CD14-positive monocyte (primary cell): ENCODE results near the gene TGFB1I1. TPM values are rescaled to one million over a fixed set of nuclear protein-coding genes. Genes with fewer than 3 reads are reported as not detected.

Experiments used
- DNase-seq, 3 donors: peaks; one replicate each; pipeline ENCODE4 v3.0.0-alpha.2; 2011 to 2022
- H2AFZ ChIP-seq: 2 replicates; pipeline ENCODE4 v1.6.0; 2012; ENCODE audit warnings: mild to moderate bottlenecking, low read depth, low read length, inconsistent platforms; ENCODE audit not compliant: insufficient read depth, poor library complexity, severe bottlenecking
- H3K27ac ChIP-seq, 2 donors: 1 replicate in 1 of 2; 2 replicates in 1 of 2; pipeline ENCODE4 v1.5.1; 2012 to 2013; ENCODE audit warnings: low read length in 2 of 2, control low read depth in 1 of 2, inconsistent platforms in 1 of 2, low read depth in 1 of 2, mild to moderate bottlenecking in 1 of 2
- H3K27me3 ChIP-seq, 2 donors: one replicate each; pipeline versions ENCODE4 v1.6.0 to v1.6.1; 2011 to 2013; ENCODE audit warnings: low read length in 2 of 2; ENCODE audit not compliant: control insufficient read depth in 2 of 2, insufficient read depth in 2 of 2
- H3K36me3 ChIP-seq, 2 donors: replicated peaks in 1 of 2; 1 replicate in 1 of 2; 2 replicates in 1 of 2; pipeline versions ENCODE4 v1.5.1 to v1.6.1; 2012 to 2013; ENCODE audit warnings: low read length in 2 of 2, control low read depth in 1 of 2, inconsistent platforms in 1 of 2, mild to moderate bottlenecking in 1 of 2; ENCODE audit not compliant: insufficient read depth in 2 of 2, control insufficient read depth in 1 of 2
- H3K4me1 ChIP-seq, 2 donors: 1 replicate in 1 of 2; 2 replicates in 1 of 2; pipeline versions ENCODE4 v1.5.1 to v1.6.1; 2012 to 2013; ENCODE audit warnings: low read length in 2 of 2, control low read depth in 1 of 2, inconsistent platforms in 1 of 2, mild to moderate bottlenecking in 1 of 2, moderate library complexity in 1 of 2; ENCODE audit not compliant: insufficient read depth in 2 of 2, control insufficient read depth in 1 of 2
- H3K4me2 ChIP-seq: replicated peaks from 2 replicates; pipeline ENCODE3; 2012; ENCODE audit warnings: low read length, moderate library complexity, mild to moderate bottlenecking; ENCODE audit not compliant: poor library complexity, severe bottlenecking; ENCODE audit errors: extremely low read depth
- H3K4me3 ChIP-seq, 3 experiments: fragments of 200-600 bp in 1 of 3; sonication (generic) in 1 of 3; replicated peaks in 1 of 3; 1 replicate in 2 of 3; 2 replicates in 1 of 3; pipeline ENCODE4 v1.5.1; 2011 to 2013; ENCODE audit warnings: low read length in 3 of 3, mild to moderate bottlenecking in 3 of 3, control low read depth in 2 of 3, low read depth in 2 of 3, inconsistent platforms in 1 of 3, moderate library complexity in 1 of 3
- H3K79me2 ChIP-seq: 2 replicates; pipeline ENCODE4 v1.6.0; 2012; ENCODE audit warnings: mild to moderate bottlenecking, control low read depth, inconsistent platforms, low read length, moderate library complexity; ENCODE audit not compliant: insufficient read depth
- H3K9ac ChIP-seq: 2 replicates; pipeline ENCODE4 v1.6.0; 2017; ENCODE audit warnings: low read length, mild to moderate bottlenecking; ENCODE audit not compliant: insufficient read depth, poor library complexity, severe bottlenecking
- H3K9me3 ChIP-seq, 2 donors: replicated peaks in 1 of 2; 1 replicate in 1 of 2; 2 replicates in 1 of 2; pipeline versions ENCODE4 v1.5.1 to v1.6.1; 2012 to 2013; ENCODE audit warnings: low read length in 2 of 2, control low read depth in 1 of 2; ENCODE audit not compliant: control insufficient read depth in 1 of 2, insufficient read depth in 1 of 2
- H4K20me1 ChIP-seq: 2 replicates; pipeline ENCODE4 v1.6.0; 2012; ENCODE audit warnings: mild to moderate bottlenecking, low read length, control low read depth, moderate library complexity; ENCODE audit not compliant: insufficient read depth
- H3K27ac Mint-ChIP-seq, 7 donors: one replicate each; pipeline ENCODE4 v1.8.0; 2020; ENCODE audit warnings: mild to moderate bottlenecking in 7 of 7, mixed read lengths in 7 of 7, moderate library complexity in 6 of 7, inconsistent platforms in 2 of 7
- H3K27me3 Mint-ChIP-seq, 3 donors: one replicate each; pipeline ENCODE4 v1.8.0; 2021 to 2022; ENCODE audit warnings: low read depth in 3 of 3, mild to moderate bottlenecking in 3 of 3, mixed read lengths in 3 of 3, moderate library complexity in 3 of 3, inconsistent platforms in 1 of 3
- H3K36me3 Mint-ChIP-seq, 2 donors: one replicate each; pipeline ENCODE4 v1.8.0; 2020; ENCODE audit warnings: mixed read lengths in 2 of 2, inconsistent platforms in 1 of 2, mild to moderate bottlenecking in 1 of 2
- H3K4me1 Mint-ChIP-seq: one replicate; pipeline ENCODE4 v1.8.0; 2020; ENCODE audit warnings: mild to moderate bottlenecking, mixed read lengths
- H3K4me3 Mint-ChIP-seq, 2 donors: one replicate each; pipeline ENCODE4 v1.8.0; 2020; ENCODE audit warnings: mild to moderate bottlenecking in 2 of 2, mixed read lengths in 2 of 2, moderate library complexity in 1 of 2
- H3K9me3 Mint-ChIP-seq, 7 donors: one replicate each; pipeline ENCODE4 v1.8.0; 2020 to 2022; ENCODE audit warnings: mixed read lengths in 7 of 7, mild to moderate bottlenecking in 6 of 7, moderate library complexity in 6 of 7, inconsistent platforms in 2 of 7
- CTCF ChIP-seq: fragments of 200-600 bp; IDR thresholded peaks from one replicate; pipeline ENCODE4 v1.8.0; 2022; ENCODE audit warnings: antibody characterized with exemption, mild to moderate bottlenecking
- WGBS: methylation state at CpG from one replicate; pipeline ENCODE4 v1.1.5; 2013; ENCODE audit warnings: missing lambda C conversion rate; ENCODE audit not compliant: insufficient coverage; 5-methylcytosine and 5-hydroxymethylcytosine counted together
- intact Hi-C, 2 donors: fragments of 100-400 bp; cut with micrococcal nuclease; formaldehyde crosslinking; loops; one replicate each; pipeline versions ENCODE4 v1.15.0 to v1.15.1; 2023
- polyA plus RNA-seq, 3 donors: library from polyadenylated mRNA; depleted of rRNA in 1 of 3; unstranded in 2 of 3; stranded (reverse) in 1 of 3; fragments of 300-500 nt in 2 of 3; fragments of >200 nt in 1 of 3; fragmentation: Illumina TruSeq in 2 of 3; gene quantifications; 1 replicate in 2 of 3; 2 replicates in 1 of 3; pipeline ENCODE4 v1.2.3, GENCODE V29; 2012 to 2021

Gene TGFB1I1
- polyA plus RNA-seq, 3 donors = 0.11 to 0.16 TPM; not detected in 1

- Mint-ChIP-seq H3K27ac (no peak overlapping the region), H3K9me3 (peaks cover 0 to 3% (median 0%) of the 10 kb centered on the region in 7 donors), H3K4me3 (no peak overlapping the region), H3K27me3 (peaks cover 0 to 9% (median 4%) of the 10 kb centered on the region in 3 donors), H3K4me1 (peaks cover 3% of the 10 kb centered on the region), H3K36me3 (no peaks in the 10 kb centered on the region)
- no peak for DNase-seq
- peaks cover 4 to 5% of the 10 kb centered on the region in 2 donors for H3K4me1 ChIP-seq
- no peak overlapping the region for H2AFZ ChIP-seq
- no peaks in the 10 kb centered on the region for H3K9me3 ChIP-seq
- H3K79me2 ChIP-seq = no peaks in the 10 kb centered on the region
- no peaks in the 10 kb centered on the region for H4K20me1 ChIP-seq
- H3K4me3 ChIP-seq = no peak overlapping the region
- WGBS = 100% methylated on average over 2 of the region's 5 CpGs
- intact Hi-C loops = no loop called here
- TF ChIP-seq CTCF = no peak
- no peak overlapping the region for H3K4me2 ChIP-seq
- H3K27ac ChIP-seq = no peak overlapping the region
- H3K36me3 ChIP-seq = no peaks in the 10 kb centered on the region
- H3K27me3 ChIP-seq = no peaks in the 10 kb centered on the region
- no peak overlapping the region for H3K9ac ChIP-seq
Measured at GRCh38 chr16:31430380-31431052, 41.4 kb upstream of the TGFB1I1 start.

GRCh38 chr16:31435341-31436220 lies 36.4 kb upstream of the TGFB1I1 start:
- H3K36me3 ChIP-seq = no peaks in the 10 kb centered on the region
- intact Hi-C loops = no loop called here
- H3K27ac Mint-ChIP-seq = no peak overlapping the region
- no peak overlapping the region for H3K4me3 Mint-ChIP-seq
- no peaks in the 10 kb centered on the region for H3K27me3 ChIP-seq
- H2AFZ ChIP-seq = no peak overlapping the region
- H3K79me2 ChIP-seq = no peaks in the 10 kb centered on the region
- H3K4me1 ChIP-seq = no peaks in the 10 kb centered on the region
- H3K27me3 Mint-ChIP-seq = peaks cover 0 to 2% (median 0%) of the 10 kb centered on the region in 3 donors
- DNase-seq = no peak
- no peaks in the 10 kb centered on the region for H3K9me3 ChIP-seq
- no peak overlapping the region for H3K4me2 ChIP-seq
- H4K20me1 ChIP-seq = no peaks in the 10 kb centered on the region
- peaks cover 0 to 2% (median 0%) of the 10 kb centered on the region in 7 donors for H3K9me3 Mint-ChIP-seq
- H3K36me3 Mint-ChIP-seq = no peaks in the 10 kb centered on the region
- H3K4me3 ChIP-seq = no peak overlapping the region
- no peak overlapping the region for H3K9ac ChIP-seq
- H3K27ac ChIP-seq = no peak overlapping the region
- H3K4me1 Mint-ChIP-seq = no peaks in the 10 kb centered on the region
- no peak for TF ChIP-seq CTCF
- 98% methylated on average over 31 of the region's 47 CpGs for WGBS
